Stimulated activated CD4-positive, alpha-beta T cell treated with anti-CD3 and anti-CD28 coated beads, Interleukin-1b, Interleukin-23, amount 100 ng/mL, for 1 hour (primary cell): ENCODE measurements around the gene LYAR.
"Not testable (repeated sequence)": the region's sequence is repeated elsewhere in the genome, so short reads cannot be mapped to it uniquely, and the experiment has no call there.

Experiments used
- DNase-seq, 2 donors: peaks; one replicate each; pipeline ENCODE4 v3.0.0-alpha.2; 2020; ENCODE audit warnings: low read depth in 2 of 2

LYAR gene

DNA sequence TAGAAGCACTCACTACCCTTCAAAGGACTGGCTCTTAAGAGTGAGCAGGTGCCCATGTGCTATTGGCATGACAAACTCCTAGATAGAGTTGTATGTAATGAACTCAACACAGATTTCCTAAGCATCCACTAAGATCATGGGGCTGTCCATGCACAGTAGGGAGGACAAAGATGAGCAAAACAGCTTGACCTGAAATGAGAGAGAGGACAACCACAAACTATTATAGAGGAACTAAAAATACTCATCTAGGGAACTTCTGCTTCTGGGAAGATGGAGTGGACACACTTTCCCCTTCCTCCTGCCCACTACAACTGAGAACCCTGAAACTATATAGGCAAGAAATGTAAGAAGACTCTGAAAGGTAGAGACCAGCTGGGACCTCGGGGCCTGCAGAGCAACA is 21.2 kb downstream of the LYAR start:
- no peak for DNase-seq

GRCh38 chr4:4267981-4268380 is 22.0 kb downstream of the LYAR start:
- DNase-seq: no peak

GRCh38 chr4:4260185-4260751 is 29.7 kb downstream of the LYAR start:
- DNase-seq: no peak

DNA sequence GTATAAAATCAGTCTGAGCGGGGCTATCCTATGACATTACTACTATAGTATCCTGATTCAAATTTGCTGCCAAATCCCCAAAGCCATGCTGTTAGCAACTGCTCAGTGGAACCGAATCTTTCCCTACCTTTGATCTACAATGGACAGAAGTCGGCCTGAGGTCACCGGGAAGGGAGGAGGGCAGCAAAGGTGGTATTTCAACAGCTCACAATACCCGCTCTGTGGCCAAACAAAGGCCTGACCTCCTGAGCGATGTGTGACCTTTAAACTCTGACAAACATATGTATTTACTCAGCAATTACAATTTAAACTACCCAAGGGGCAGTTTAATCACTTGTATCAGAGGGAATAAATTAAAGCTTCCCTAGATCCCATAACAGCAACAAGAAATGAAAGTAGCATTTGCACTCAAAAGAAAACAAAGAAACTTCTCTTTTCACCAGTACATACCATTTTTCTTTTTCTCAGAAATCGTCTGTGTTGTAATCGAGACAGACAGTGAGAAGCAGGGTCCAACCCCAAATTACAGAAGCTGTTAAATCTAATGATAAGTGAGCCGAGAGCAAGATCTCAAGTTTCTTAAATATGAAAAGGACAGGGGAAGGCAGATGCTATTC is 30.4 kb downstream of the LYAR start:
- DNase-seq: no peak

- not testable (repeated sequence) for DNase-seq
These were observed 32.2 kb downstream of the LYAR start for GRCh38 chr4:4257705-4258104.

GRCh38 chr4:4256799-4257198 is 33.2 kb downstream of the LYAR start:
- DNase-seq: no peak

GRCh38 chr4:4254666-4255065 is 35.3 kb downstream of the LYAR start:
- DNase-seq: no peak

GRCh38 chr4:4254199-4254598 is 35.8 kb downstream of the LYAR start:
- DNase-seq: no peak

- DNase-seq: no peak
These were observed 40.1 kb downstream of the LYAR start for GRCh38 chr4:4249866-4250265.

GRCh38 chr4:4249342-4249741 is 40.6 kb downstream of the LYAR start:
- DNase-seq: not testable (repeated sequence)

DNA sequence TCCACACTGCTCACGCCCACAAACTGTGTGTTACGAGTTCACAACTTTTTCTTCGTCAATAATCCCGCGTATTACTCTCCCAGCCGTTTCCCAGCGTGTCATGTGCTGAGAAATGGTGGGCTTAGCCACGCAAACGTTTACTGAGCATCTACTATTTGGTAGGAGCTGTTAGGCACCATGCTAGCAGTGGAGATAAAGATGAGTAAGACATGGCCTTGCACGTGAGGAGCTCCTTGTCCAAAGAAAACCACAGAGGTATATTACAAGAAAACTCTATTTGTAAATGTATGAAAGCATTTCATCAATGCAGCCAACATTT is 41.1 kb downstream of the LYAR start:
- no peak for DNase-seq

DNA sequence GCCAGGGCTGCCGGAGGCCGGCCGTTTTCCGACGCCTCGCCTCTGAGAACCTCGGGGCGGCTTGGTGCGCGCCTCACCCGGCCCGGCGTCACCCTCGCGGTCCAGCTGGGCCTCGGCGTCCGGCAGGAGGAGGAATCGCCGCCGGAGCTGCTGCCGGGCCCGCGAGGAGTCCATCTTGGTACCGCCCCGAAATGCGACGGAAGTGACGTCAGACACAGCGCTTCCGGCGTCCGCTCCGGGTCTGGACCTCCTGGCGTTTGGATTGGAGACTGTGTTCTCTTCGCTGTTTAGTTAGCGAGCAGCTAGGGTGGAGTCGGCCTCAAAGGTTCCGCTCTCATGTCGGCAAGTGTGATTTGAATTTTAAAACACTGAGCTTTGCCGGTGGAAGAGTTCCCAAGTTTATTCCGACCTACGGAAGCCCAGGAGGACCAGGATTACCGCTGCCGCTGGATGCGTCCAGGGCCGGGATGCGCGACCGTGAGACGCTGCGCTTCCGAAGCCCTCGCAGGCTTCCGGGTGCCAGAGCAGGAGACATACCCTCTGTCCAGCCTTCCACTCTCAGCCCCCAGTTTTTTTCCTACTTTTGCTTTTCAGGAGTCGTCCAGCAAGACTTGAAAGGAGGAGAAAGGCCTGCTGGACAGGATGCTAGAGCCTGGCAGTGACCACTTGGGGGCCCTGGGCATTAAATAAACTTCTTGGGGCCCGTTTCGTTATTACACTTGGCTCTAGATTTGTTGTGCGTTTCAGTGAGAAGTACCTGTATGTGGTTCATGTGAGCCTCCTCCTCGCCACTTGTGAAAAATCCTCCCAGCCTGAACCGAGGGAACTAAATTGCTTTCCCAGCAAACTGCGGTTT is 41.7 kb downstream of the LYAR start, which contains the start of gene TMEM128:
Gene TMEM128 (minus strand): TSS at position 195 of the 856 bp plus-strand sequence. CDS start 21 bp downstream, at position 174.
- peak; percentile 64 to 87 for DNase-seq

DNA sequence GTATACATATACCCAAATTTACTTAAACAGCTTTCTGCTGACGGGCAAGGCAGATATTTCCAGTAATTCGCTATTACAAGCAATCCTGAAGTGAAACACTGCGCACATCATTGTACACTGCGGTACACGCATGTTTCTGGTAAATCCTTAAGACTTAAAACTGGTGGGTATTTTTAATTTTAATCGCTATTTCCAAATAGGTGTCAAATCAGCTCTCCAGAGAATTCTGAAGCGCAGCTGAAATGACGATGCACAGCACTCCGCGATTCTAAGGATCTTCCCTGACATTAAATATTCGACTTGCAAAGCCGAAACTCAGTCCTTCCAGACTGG is 42.3 kb downstream of the LYAR start:
- no peak for DNase-seq

DNA sequence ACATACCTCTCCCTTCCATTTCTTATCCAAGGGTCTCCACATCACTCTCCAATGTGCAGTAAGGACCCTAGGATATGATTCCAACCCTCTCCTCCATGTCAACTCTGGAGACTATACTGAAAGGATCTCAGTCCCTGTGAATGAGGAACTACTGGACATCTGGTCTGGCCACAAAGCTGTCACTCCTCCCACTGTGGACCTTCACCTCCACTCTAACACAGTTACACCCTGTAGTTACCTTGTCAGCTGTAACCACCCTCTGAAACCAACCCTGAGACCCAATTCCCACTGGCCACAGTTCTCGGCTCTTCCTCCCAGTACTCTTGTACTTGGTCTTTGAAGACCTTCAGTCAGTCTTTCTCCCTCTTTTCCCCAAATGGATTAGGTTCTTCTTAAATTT is 44.8 kb downstream of the LYAR start:
- DNase-seq: no peak

GRCh38 chr4:4239551-4239950 is 50.4 kb downstream of the LYAR start:
- DNase-seq: not testable (repeated sequence)

- DNase-seq: no peak
These were observed 56.3 kb downstream of the LYAR start for GRCh38 chr4:4233610-4234009.

DNA sequence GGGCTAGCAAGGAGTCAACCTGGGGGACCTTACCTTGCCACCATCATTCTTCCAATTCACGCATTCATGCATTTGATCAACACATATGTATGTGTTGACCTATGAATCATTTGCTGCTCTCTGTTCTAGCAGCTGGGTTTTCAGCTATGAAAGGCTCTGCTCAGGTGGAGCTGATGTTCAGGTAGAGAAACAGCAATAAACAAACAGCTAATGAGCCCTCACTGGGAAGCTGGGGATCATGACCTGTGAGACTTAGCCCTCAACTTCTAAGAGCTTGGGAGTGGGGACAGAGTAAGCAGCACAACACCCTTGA is 61.6 kb downstream of the LYAR start:
- DNase-seq: no peak

DNA sequence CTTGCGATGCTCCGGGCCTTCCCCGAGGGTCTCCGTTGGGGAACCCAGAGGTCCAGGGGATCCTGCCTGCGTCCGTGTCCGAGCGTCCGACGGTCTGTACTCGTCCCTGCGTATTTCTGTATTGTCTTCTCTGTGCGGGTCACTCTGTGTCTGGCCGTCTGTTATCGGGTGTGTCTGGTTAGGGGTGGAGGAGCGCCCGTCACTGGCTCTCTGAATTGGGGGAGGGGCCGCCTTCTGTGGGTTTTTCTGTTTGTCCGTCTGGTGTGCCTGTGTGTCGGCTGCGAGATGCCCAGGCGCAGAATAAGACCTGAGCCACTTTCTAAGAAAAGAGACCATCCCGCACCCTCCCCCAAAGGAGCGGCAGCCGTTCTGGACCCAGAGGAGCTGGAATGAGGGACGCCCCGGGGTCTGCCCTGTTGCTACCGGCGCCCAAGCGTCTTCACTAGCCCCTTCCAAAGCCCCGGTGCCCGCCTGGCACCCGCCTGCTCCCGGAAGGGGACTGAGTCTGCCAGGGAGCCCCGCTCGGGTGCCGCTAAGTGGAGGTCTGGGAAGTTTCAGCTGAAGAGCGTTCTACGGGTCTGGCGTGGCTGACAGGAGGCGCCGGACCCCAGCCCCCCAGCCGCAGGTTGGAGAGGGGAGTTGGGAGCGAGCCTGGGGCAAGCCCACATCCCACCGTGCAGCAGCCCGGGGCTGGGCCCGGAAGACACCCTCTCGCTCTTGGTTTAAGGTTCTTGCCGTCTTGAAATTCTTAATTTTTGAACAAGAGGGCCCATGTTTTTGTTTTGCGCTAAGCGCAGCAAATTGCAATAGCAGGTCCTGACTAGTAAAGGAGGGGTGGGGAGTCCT is 62.2 kb downstream of the LYAR start:
- DNase-seq: no peak

GRCh38 chr4:4226606-4227438 is 63.1 kb downstream of the LYAR start, which contains the start of gene OTOP1:
OTOP1 (minus strand) TSS chr4:4226929; CDS start chr4:4226864, 65 bp downstream.
- DNase-seq: no peak

- DNase-seq: no peak
These were observed 63.9 kb downstream of the LYAR start for GRCh38 chr4:4225915-4226605.
